Muscle of leg (tissue), 11 donors: Measurements from ENCODE around the gene RIN2. TPM values are rescaled to one million over a fixed set of nuclear protein-coding genes. Genes with fewer than 3 reads are reported as not detected.
"Not testable (repeated sequence)": the region's sequence is repeated elsewhere in the genome, so short reads cannot be mapped to it uniquely, and the experiment has no call there.

Experiments
- DNase-seq: peaks from one replicate; pipeline ENCODE4 v3.0.0; 2013
- H3K27ac ChIP-seq: one replicate; pipeline ENCODE4 v1.5.1; 2013; ENCODE audit warnings: mild to moderate bottlenecking, low read length, control low read depth
- H3K27me3 ChIP-seq: one replicate; pipeline ENCODE4 v1.6.1; 2013; ENCODE audit warnings: low read length; ENCODE audit not compliant: control insufficient read depth, insufficient read depth
- H3K36me3 ChIP-seq: one replicate; pipeline ENCODE4 v1.6.1; 2013; ENCODE audit warnings: low read length; ENCODE audit not compliant: control insufficient read depth, insufficient read depth
- H3K4me1 ChIP-seq: one replicate; pipeline ENCODE4 v1.6.1; 2013; ENCODE audit warnings: low read length; ENCODE audit not compliant: control insufficient read depth, insufficient read depth
- H3K4me3 ChIP-seq: one replicate; pipeline ENCODE4 v1.5.1; 2013; ENCODE audit warnings: low read length, control low read depth
- H3K9me3 ChIP-seq: replicated peaks from 2 replicates; pipeline ENCODE4 v1.6.1; 2013; ENCODE audit warnings: low read depth, low read length; ENCODE audit not compliant: control insufficient read depth
- WGBS: methylation state at CpG from one replicate; pipeline ENCODE4 v1.1.5; 2013; ENCODE audit warnings: missing lambda C conversion rate; ENCODE audit not compliant: insufficient coverage; 5-methylcytosine and 5-hydroxymethylcytosine counted together
- polyA plus RNA-seq, 8 donors: library from polyadenylated mRNA; unstranded; fragments of 120-200 nt; gene quantifications; one replicate each; pipeline versions ENCODE4 v1.2.1 to v1.2.3, GENCODE V29; 2013; ENCODE audit warnings: inconsistent platforms in 1 of 8, low replicate concordance in 1 of 8; ENCODE audit not compliant: insufficient read length in 8 of 8, insufficient read depth in 1 of 8
- total RNA-seq: library from RNA; stranded (reverse); fragments of 120-200 nt; gene quantifications from one replicate; pipeline ENCODE4 v1.2.4, GENCODE V29; 2013

The RIN2 gene
- total and polyA plus RNA-seq, 9 donors: 19.8 to 30.8 (median 24.3) TPM

GRCh38 chr20:19748681-19749080, 9.4 kb upstream of the RIN2 start:
- no peaks in the 10 kb centered on the region for H3K36me3 ChIP-seq
- no peaks in the 10 kb centered on the region for H3K27me3 ChIP-seq
- H3K9me3 ChIP-seq: peaks cover 3% of the 10 kb centered on the region
- H3K4me1 ChIP-seq: peaks cover 21% of the 10 kb centered on the region
- DNase-seq: no peak
- WGBS: no CpG with 5 or more reads among the region's 2 CpGs
- H3K4me3 ChIP-seq: no peak overlapping the region
- H3K27ac ChIP-seq: no peak overlapping the region

GRCh38 chr20:19749618-19750071, 8.4 kb upstream of the RIN2 start:
- 0% methylated on average over 1 of the region's 3 CpGs for WGBS
- peaks cover 3% of the 10 kb centered on the region for H3K9me3 ChIP-seq
- no peak overlapping the region for H3K4me3 ChIP-seq
- H3K36me3 ChIP-seq: no peaks in the 10 kb centered on the region
- peak; percentile 94 for DNase-seq
- peaks cover 20% of the 10 kb centered on the region for H3K4me1 ChIP-seq
- H3K27me3 ChIP-seq: no peaks in the 10 kb centered on the region
- H3K27ac ChIP-seq: peak overlapping the region; percentile 68

GRCh38 chr20:19750101-19750606, 7.9 kb upstream of the RIN2 start:
- no peaks in the 10 kb centered on the region for H3K36me3 ChIP-seq
- peaks cover 3% of the 10 kb centered on the region for H3K9me3 ChIP-seq
- no peaks in the 10 kb centered on the region for H3K27me3 ChIP-seq
- DNase-seq: no peak
- H3K4me1 ChIP-seq: peaks cover 18% of the 10 kb centered on the region
- WGBS: no CpG with 5 or more reads among the region's 4 CpGs
- peak overlapping the region; percentile 65 for H3K27ac ChIP-seq
- no peak overlapping the region for H3K4me3 ChIP-seq

GRCh38 chr20:19750907-19751636, 7.0 kb upstream of the RIN2 start:
- Histone ChIP-seq H3K9me3 (no peaks in the 10 kb centered on the region), H3K4me3 (no peak overlapping the region), H3K27ac (peak overlapping the region; percentile 16), H3K36me3 (no peaks in the 10 kb centered on the region), H3K27me3 (no peaks in the 10 kb centered on the region), H3K4me1 (peaks cover 18% of the 10 kb centered on the region)
- DNase-seq: peak; percentile 34
- 17% methylated on average over 1 of the region's 5 CpGs for WGBS

- not testable (repeated sequence) for H3K9me3 ChIP-seq, DNase-seq, H3K4me3 ChIP-seq, H3K27ac ChIP-seq, H3K36me3 ChIP-seq, H3K27me3 ChIP-seq
- WGBS: 83% methylated on average over 2 of the region's 14 CpGs
- peaks cover 30% of the 10 kb centered on the region for H3K4me1 ChIP-seq
These were observed 3.9 kb upstream of the RIN2 start for GRCh38 chr20:19754201-19754600.

GRCh38 chr20:19756761-19757486, 1.1 kb upstream of the RIN2 start:
- DNase-seq: no peak
- 5% methylated on average over 16 of the region's 22 CpGs for WGBS
- peak overlapping the region; percentile 97 for H3K27ac ChIP-seq
- H3K27me3 ChIP-seq: no peaks in the 10 kb centered on the region
- no peaks in the 10 kb centered on the region for H3K36me3 ChIP-seq
- H3K4me1 ChIP-seq: peaks cover 33% of the 10 kb centered on the region
- H3K4me3 ChIP-seq: peak overlapping the region; percentile 89
- no peaks in the 10 kb centered on the region for H3K9me3 ChIP-seq

GRCh38 chr20:19757487-19758132, 448 bp upstream of the RIN2 start:
- WGBS: under 1% methylated on average over 31 of the region's 45 CpGs
- Histone ChIP-seq H3K4me3 (peak overlapping the region; percentile 89), H3K4me1 (peaks cover 36% of the 10 kb centered on the region), H3K27ac (peak overlapping the region; percentile 97), H3K9me3 (no peaks in the 10 kb centered on the region), H3K36me3 (no peaks in the 10 kb centered on the region), H3K27me3 (no peaks in the 10 kb centered on the region)
- peak; percentile 97 for DNase-seq

- H3K36me3 ChIP-seq: no peaks in the 10 kb centered on the region
- under 1% methylated on average over 50 of the region's 54 CpGs for WGBS
- H3K9me3 ChIP-seq: no peaks in the 10 kb centered on the region
- H3K27me3 ChIP-seq: no peaks in the 10 kb centered on the region
- H3K4me3 ChIP-seq: peak overlapping the region; percentile 89
- peaks cover 36% of the 10 kb centered on the region for H3K4me1 ChIP-seq
- peak overlapping the region; percentile 97 for H3K27ac ChIP-seq
- DNase-seq: peak; percentile 74
These were observed 658 bp downstream of the RIN2 start for GRCh38 chr20:19758501-19759331.

- Histone ChIP-seq H3K27me3 (no peaks in the 10 kb centered on the region), H3K36me3 (no peaks in the 10 kb centered on the region), H3K27ac (peak overlapping the region; percentile 97), H3K4me3 (no peak overlapping the region), H3K4me1 (peaks cover 36% of the 10 kb centered on the region), H3K9me3 (no peaks in the 10 kb centered on the region)
- 82% methylated on average over 3 of the region's 3 CpGs for WGBS
- DNase-seq: no peak
These were observed 2.3 kb downstream of the RIN2 start for GRCh38 chr20:19760371-19760721.
